Measurements from ENCODE around the gene CCT6A. TPM values are rescaled to one million over a fixed set of nuclear protein-coding genes. Genes with fewer than 3 reads are reported as not detected.

The CCT6A gene
- total and polyA plus RNA-seq, 9 of the 15 experiments (the other 6 are each of a cell fraction or from before 2014, with no cell fraction given) = 244 to 708 (median 387) TPM

DNA sequence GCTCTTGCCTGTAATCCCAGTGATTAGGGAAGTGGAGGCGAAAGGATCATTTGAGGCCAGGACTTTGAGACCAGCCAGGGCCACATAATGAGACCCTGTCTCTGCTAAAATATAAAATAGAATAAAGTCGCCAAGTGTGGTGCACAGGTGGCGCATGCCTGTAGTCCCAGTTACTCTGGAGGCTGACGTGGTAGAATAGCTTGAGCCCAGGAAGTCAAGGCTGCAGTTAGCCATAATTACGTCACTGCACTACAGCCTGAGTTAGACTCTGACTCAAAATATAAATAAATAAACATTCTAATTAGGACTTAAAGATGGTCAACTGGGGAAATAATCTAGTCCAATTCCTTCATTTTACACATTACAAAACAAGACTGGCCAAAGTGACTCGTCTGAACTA, 53.9 kb downstream of the CCT6A start (continued):
- TF ChIP-seq, protein P1, sequence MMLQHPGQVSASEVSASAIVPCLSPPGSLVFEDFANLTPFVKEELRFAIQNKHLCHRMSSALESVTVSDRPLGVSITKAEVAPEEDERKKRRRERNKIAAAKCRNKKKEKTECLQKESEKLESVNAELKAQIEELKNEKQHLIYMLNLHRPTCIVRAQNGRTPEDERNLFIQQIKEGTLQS (IDR thresholded peaks at IDR 0.05) = peak; percentile 96
- TF ChIP-seq, protein P1 (CRISPR knock-in tag; conservative IDR thresholded peaks at IDR 0.05) = no peak
- TF ChIP-seq ETV5 (CRISPR knock-in tag; IDR thresholded peaks at IDR 0.05; ENCODE audit: low read depth) (no peak), ZNF175 (CRISPR knock-in tag; IDR thresholded peaks at IDR 0.05; ENCODE audit: low read depth) (no peak), C11orf30 (IDR thresholded peaks at IDR 0.05; ENCODE audit: low read depth) (no peak)

DNA sequence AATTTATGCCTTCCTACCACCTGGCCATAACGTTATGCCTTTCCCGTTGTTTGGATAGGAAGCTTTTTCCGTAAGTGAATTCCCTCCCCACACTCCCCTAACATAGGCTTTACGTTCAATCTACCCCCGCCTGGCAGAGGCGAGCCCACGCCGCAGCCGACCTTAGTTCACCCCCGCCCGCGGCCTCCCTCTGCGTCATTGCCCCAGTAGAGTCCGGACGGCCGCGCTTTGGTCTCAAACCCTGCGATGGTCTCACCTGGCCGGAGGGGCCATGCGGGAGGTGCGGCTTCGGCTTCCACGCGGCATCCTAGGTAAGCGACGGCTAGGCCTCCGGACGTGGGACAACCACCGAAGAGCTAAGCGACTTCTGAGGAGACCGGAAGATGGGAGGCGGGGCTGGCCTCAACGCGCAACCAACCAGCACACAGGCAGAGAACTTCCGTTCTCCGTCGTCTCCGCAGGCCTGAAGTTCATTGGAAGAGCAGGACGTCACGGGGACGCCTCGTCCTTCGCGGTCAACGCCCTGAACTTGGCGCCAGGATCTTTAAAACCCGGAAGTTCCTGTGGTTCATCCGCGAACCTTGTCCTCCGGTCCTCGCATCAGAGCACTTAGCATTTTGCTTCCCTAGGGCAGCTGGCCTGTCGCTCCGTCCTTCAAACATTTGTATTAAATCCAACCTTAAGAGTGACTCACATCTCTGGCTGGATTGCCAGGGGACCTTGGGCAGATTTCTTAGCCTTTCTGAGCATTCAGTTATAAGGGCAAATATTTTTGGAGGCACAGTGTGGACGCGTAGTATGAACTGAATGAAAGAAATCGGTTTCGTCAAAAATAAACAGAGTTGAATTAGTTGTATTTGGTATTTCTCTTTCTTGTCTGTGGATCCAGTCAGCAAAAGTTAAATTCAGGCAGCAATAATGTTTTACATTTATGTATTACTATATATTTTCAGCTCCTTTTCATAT, 54.8 kb downstream of the CCT6A start, which contains the start of gene CHCHD2:
Gene CHCHD2, minus strand, starts transcription at position 369 of the 966 bp plus-strand sequence. Its CDS starts 63 bp downstream, at position 306.
- peak within 1 kb of the TSS; percentile 97 for H3K4me2 ChIP-seq (ENCODE audit: insufficient read depth, low read length)
- TF ChIP-seq, protein P2, sequence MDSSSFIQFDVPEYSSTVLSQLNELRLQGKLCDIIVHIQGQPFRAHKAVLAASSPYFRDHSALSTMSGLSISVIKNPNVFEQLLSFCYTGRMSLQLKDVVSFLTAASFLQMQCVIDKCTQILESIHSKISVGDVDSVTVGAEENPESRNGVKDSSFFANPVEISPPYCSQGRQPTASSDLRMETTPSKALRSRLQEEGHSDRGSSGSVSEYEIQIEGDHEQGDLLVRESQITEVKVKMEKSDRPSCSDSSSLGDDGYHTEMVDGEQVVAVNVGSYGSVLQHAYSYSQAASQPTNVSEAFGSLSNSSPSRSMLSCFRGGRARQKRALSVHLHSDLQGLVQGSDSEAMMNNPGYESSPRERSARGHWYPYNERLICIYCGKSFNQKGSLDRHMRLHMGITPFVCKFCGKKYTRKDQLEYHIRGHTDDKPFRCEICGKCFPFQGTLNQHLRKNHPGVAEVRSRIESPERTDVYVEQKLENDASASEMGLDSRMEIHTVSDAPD (CRISPR knock-in tag; IDR thresholded peaks at IDR 0.05) = no peak
- no peak for TF ChIP-seq ZNF175 (CRISPR knock-in tag; IDR thresholded peaks at IDR 0.05; ENCODE audit: low read depth)
- no peak for TF ChIP-seq ZNF449 (CRISPR knock-in tag; IDR thresholded peaks at IDR 0.05)
- no peak for TF ChIP-seq FOXP1 (CRISPR knock-in tag; IDR thresholded peaks at IDR 0.05)
- no peak for TF ChIP-seq ZNF224 (CRISPR knock-in tag; IDR thresholded peaks at IDR 0.05)
- TF ChIP-seq CCAR2 (IDR thresholded peaks at IDR 0.05; ENCODE audit: low read depth, low read length) = no peak
- TF ChIP-seq CHD4 (IDR thresholded peaks at IDR 0.05; ENCODE audit: insufficient read depth, insufficient replicate concordance, low read depth, low read length, poor library complexity, severe bottlenecking) = no peak
- TF ChIP-seq COPS2 (conservative IDR thresholded peaks at IDR 0.05) = no peak

More for the DNA sequence above, 54.8 kb downstream of the CCT6A start, which contains the start of gene CHCHD2:
- Histone ChIP-seq H3K4me3 (peak within 1 kb of the TSS; percentile 84), H3K9me3 (replicated peaks; ENCODE audit: control insufficient read depth, insufficient read depth, low read depth, low read length) (peaks cover 12% of the 10 kb centered on the region), H2AFZ (ENCODE audit: low read depth, low read length) (peak within 1 kb of the TSS; percentile 92), H3K9me1 (ENCODE audit: control insufficient read depth, insufficient read depth, low read length) (no peaks in the 10 kb centered on the region), H4K20me1 (replicated peaks; ENCODE audit: control insufficient read depth, insufficient read depth, low read length) (peaks cover 16% of the 10 kb centered on the region; the same call in 1 of the 2 replicates), H3K27me3 (ENCODE audit: control insufficient read depth in 2 of 2, insufficient read depth in 2 of 2, low read length in 2 of 2) (no peaks in the 10 kb centered on the region), H3K27ac (ENCODE audit: extremely low read depth, low read depth, low read length) (peak within 1 kb of the TSS; percentile 99), H3K4me1 (replicated peaks in 1 of 2; ENCODE audit: control insufficient read depth in 2 of 2, insufficient read depth in 2 of 2, low read length in 2 of 2) (peaks cover 8 to 9% of the 10 kb centered on the region in 2 experiments; a peak in 4 of 5 replicates), H3K79me2 (ENCODE audit: control insufficient read depth, insufficient read depth, low read length) (peaks cover 40% of the 10 kb centered on the region), H3K36me3 (ENCODE audit: control insufficient read depth, insufficient read depth, low read length) (peaks cover 44% of the 10 kb centered on the region), H3K9ac (ENCODE audit: insufficient read depth in 1 of 2, low read depth in 2 of 2, low read length in 2 of 2) (peak within 1 kb of the TSS; percentile 90 to 99)
- TSS peak; percentile 99 for BruUV-seq (replicated peaks)
- DNase-seq (ENCODE audit: extremely low read depth in 1 of 4, low spot score in 3 of 4) = peak; percentile 92 to 99 (median 94)
- peak; percentile 96 for ATAC-seq
- FAIRE-seq = peak; percentile 98
- in situ Hi-C loops (cut with MboI) = no loop called here
- POLR2A ChIA-PET = interaction anchor here (0.6 to 1.7 kb wide), 10 partner anchors 9 to 111 kb away, joined by 3 to 12 read pairs (median 4); partner anchors contain the start of genes CCT6A, PHKG1 and PSPH
- under 1% methylated on average over 49 of the region's 57 CpGs for WGBS (ENCODE audit: insufficient coverage, low coverage, missing lambda C conversion rate)
- intact Hi-C loops (cut with micrococcal nuclease) = no loop called here
- CTCF ChIA-PET (ENCODE audit: low intra/inter-chr PET ratio) = no interaction called here
